GM12872 (cell line): ENCODE results near the gene DHCR7.

ENCODE experiments used
- CTCF ChIP-seq: IDR thresholded peaks from 3 replicates; pipeline ENCODE4 v1.5.1; 2011; ENCODE audit warnings: low read depth, mild to moderate bottlenecking, low read length, moderate library complexity; ENCODE audit not compliant: insufficient read depth

DHCR7 gene

GRCh38 chr11:71425860-71426259 lies 22.3 kb downstream of the DHCR7 start:
- no peak for TF ChIP-seq CTCF

GRCh38 chr11:71425409-71425808 lies 22.8 kb downstream of the DHCR7 start:
- peak; percentile 30; the same call in 1 of the 3 replicates for TF ChIP-seq CTCF

- no peak for TF ChIP-seq CTCF
Measured at GRCh38 chr11:71423181-71423790, 24.9 kb downstream of the DHCR7 start.

GRCh38 chr11:71421392-71421950 lies 26.7 kb downstream of the DHCR7 start:
- no peak for TF ChIP-seq CTCF

- peak; percentile 92 for TF ChIP-seq CTCF
Measured at GRCh38 chr11:71420455-71421241, 27.5 kb downstream of the DHCR7 start.

GRCh38 chr11:71418643-71419042 lies 29.6 kb downstream of the DHCR7 start:
- no peak for TF ChIP-seq CTCF

- TF ChIP-seq CTCF = no peak
Measured at GRCh38 chr11:71414645-71415044, 33.5 kb downstream of the DHCR7 start.
